HG02943 (cell line): ENCODE results near the gene APRT.

ENCODE experiments used
- ATAC-seq: cut with Tn5 transposase; IDR thresholded peaks from one replicate; pipeline ENCODE4 v1.9.1; 2021; ENCODE audit warnings: mild to moderate bottlenecking, low read depth, moderate library complexity; ENCODE audit not compliant: unreplicated experiment

Gene APRT, protein sequence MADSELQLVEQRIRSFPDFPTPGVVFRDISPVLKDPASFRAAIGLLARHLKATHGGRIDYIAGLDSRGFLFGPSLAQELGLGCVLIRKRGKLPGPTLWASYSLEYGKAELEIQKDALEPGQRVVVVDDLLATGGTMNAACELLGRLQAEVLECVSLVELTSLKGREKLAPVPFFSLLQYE

DNA sequence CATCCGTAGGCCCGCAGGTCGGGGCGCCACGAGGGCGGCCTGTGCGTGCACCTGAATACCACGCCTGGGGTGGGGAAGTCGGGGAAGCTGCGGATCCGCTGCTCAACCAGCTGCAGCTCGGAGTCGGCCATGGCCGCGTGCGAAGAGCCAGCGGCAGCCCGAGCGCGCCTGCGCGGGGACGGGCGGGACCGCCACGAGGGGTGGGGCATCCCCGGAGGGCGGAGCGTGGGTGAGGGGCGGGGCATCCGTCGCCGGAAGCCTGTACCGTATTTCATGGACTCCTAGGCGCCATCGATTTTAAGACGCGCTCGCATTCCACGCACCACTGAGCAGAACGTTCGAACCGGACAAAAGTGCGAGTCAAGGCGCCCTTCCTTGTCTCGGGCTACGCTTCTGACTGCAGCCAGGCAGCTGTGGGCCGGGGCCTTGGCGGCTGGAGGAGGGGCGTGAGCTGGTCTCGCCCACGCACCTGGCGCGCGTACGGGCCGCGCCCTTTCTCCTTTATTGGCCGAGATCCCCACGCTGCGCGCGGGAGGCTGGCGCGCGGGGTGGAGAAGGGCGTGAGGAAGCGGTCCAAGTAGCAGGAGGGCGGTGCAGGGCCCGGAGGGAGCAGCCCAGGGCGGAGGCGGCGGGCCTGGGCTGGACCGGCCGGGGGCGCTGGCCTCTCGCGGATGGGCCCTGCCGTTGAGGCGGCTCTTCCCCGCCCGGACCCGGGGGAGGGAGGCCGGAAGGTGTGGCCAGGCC, at the start of gene APRT:
Gene APRT, minus strand, starts transcription at position 160 of the 744 bp plus-strand sequence. Its CDS starts 29 bp downstream, at position 131.
- ATAC-seq: peak; percentile 50

DNA sequence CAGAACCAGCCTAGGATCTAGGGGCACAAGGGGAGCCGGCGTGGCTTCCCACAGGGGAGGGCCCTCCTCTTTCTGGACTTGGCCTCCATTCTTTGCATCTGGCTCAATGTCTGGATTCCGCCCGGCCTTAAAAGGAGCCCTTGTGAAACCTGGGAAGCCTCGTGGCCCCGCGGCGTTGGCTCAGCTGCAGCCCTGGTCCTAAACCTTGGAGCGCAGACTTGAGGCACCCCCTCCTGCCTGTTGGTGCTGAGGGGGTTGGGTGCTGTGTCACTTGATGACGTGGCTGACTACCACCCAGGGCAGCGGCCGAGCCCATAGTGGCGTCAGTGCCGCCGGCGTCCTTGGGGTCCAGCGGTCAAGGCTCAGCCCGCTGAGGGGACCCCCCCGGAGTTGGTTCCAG, 49.6 kb upstream of the APRT start:
- no peak for ATAC-seq

DNA sequence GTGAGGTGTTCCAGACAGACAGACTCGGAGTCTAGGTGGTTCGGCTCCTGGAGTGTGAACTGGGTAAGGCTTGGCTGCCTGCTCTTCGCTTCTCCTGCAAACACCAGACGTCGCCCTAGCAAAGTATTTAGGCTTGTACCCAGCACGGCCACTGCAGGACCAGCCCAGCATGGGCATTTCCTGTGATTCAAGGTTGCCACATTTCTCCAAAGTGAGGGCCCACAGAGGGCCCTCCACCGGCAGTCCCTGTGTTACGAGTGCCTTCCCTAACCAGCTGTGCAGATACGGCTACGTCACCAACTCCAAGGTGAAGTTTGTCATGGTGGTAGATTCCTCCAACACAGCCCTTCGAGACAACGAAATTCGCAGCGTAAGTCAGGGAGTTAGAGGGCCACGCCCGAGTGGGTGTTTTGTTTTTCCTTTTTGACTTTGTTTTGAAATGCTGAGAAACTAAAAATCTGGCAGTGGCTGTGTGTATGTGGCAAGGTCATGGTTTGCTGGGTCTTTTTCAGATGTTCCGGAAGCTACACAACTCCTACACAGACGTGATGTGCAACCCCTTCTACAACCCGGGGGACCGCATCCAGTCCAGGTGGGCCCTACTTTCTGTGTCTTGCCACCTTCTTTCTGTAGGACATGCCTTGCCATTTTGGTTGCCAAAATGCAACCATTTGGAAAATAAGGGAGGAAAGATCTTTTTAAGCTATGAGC, 47.8 kb upstream of the APRT start:
- ATAC-seq: no peak

DNA sequence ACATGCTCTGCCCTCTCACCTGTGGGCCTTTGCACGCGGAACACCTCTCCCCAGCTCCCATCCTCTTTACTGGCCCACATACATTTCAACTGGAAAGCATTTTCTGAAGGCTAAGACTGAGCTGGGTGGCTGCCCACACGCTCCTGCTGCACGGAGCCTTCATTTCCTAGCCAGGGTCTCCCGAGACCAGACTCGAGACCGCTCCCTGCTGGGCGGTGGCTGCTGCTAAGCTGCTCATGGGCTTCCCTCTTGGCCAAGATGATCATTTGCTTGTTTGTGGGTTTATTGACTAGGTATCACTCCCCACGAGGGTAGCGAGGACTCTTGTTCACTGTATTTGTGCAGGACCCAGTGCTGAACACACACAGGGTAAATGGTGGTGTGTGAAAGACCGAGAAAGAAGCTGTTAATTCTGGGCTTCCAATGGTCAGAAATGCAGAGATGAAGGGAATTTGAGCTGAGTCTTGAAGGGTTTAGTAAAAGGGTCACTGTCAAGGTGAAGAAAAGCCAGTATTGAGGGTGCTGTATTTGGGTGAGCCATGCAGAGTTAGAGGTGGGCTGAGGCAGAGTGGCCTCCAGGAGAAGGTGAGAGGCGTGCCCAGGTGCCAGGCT, 46.1 kb upstream of the APRT start:
- peak; percentile 37 for ATAC-seq

DNA sequence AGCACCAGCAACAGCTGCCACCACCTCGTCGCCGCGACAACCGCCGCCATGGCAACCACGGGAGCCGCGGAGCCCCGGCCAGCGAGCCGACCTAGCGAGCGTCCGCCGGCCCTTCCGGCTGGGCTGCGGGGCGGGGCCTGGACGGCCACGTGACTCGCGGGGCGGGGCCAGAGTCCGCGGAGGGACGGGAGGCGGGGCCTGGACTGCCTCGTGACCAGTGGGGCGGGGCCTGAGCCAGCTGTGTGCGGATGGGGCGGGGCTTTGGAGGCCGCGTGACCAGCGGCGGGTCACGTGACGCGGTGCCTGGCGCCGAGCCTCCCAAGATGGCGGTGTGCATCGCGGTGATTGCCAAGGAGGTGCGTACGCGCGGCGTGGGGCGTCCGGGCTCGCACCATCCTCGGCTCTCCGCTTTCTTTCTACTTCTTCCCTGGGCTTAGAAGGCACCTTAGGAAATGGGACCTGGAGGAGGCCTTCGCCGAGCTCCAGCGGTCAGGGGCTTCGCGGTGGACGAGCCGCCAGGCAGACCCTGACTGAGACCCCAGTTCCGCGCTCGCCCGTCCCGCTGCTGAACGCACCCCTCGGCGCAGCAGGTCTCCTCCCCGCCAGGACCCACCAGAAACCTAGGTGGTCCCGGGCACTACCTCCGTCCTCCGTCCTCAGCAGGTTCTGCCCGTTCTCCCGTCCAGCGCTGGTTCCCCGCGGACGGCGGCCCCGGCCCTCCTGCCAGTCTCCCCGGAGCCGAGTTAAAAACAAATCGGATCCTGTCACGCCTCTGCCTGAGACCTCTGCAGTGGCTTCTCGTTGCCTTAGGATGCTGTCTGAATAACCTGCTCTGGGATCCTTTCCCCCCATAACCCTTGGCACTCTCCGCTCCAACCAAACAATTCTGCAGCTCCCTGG, 45.4 kb upstream of the APRT start, which contains the start of the genes GALNS and TRAPPC2L:
Gene GALNS, minus strand, starts transcription at position 120 of the 900 bp plus-strand sequence. Its CDS starts 70 bp downstream, at position 50.
Gene TRAPPC2L, plus strand, starts transcription at position 300 of the 900 bp plus-strand sequence. Its CDS starts 24 bp downstream, at position 324.
- peak; percentile 74 for ATAC-seq

DNA sequence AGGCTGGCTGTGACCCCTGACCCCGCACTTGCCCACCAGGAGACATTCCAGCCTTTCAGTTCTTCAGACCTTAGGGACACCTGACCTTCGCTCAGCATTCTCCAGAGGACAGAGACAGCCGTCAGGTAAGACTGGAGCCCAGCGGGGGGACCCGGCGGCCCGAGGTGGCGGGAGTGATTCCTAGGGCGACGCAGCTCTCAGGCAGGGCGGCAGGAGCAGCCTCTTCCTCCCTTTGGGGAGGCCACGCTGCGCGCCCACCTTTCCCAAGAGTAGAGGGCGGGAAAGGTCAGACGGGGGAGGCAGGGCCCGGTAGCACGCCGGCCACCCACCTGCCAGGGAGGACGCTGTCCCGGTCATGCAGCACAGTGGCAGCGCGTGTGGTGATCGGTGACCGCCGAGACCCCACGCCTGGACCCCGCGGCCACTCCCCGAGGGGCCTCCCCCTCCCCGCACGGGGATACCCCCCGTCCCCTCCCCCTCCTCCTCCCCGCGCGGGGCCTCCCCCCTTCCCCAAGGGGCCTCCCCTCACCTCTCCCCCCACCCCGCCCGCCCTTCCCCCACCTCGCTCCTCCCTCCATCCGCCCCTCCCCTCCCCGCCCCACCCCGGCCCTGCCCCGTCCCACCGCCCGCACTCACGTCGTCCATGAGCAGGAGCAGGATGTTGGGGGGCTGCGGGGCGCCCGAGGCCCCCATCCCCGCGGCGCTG, 44.5 kb upstream of the APRT start:
- ATAC-seq: no peak

DNA sequence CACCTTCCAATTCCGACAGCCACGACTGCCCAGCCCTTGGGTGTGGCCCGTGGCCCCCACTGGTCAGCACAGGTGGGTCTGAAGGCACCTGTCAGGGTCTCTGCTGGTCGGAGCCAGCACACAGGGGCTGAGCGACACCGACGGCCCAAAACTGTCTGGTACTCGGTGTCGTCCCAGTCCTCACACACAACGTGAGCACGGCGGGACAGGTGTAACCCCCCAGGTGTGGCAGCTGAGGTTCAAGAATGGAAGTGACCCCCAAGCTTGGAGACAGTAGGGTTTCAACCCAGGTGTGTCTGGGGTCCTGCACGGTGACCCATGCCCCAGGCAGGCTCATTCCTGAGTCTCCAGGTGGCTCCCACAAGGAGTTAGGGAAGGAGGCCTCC, 44.0 kb upstream of the APRT start:
- no peak for ATAC-seq

DNA sequence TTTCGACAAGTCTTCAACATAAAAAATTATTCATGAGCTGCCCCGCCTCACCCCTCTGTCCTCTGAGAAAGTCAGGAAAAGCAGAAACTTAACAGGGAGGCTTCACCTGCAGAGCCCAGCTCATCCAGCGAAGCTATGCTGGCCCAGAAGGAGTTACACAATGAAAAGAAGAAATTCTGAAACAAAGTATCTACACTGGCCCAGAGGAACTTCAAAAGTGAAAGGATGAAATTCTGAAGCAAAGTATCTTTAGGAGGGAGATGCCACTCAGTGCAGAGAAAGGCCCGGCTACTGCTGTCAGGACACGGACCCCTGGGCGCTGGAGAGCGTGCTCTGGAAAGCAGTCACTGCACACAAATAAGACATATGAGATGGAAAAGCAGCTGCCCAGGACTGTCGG, 43.4 kb upstream of the APRT start:
- ATAC-seq: no peak

DNA sequence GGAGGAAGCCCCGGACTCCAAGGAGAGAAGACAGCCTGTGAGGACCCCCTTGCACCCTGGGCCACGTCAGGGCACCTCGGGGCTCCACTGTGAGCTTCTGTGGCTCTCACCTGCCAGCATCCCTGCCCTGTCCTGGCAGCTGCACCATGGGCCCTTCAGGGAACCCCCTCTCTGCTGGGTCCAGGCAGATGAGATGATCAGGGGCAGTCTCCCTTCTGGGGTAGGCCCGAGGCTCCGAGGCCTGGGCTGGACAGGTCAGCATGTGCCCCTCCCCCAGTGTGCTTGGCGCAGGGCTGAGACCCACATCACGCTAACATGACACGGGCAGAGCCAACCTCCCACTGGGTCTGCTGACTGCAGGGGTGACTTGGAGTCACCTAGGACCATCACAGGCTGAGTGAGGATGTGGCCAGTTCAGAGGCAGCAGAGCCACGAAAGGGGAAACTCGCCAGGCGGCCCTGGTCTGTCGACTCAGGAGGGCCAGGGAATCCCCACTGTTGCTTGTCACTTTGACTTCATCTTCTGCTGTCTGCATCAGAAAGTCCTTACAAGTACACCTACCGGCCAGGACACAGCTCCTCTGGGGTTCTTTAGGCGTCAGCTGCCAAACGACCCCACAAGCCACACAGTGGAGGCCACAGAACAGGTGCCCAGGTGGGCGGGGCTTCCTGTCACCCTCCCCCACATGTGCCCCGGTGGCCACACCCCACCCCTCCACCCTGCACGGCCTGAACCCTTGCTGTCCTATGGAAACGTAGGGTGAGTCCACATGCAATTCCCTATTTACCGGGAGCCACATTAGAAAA, 42.8 kb upstream of the APRT start:
- no peak for ATAC-seq

DNA sequence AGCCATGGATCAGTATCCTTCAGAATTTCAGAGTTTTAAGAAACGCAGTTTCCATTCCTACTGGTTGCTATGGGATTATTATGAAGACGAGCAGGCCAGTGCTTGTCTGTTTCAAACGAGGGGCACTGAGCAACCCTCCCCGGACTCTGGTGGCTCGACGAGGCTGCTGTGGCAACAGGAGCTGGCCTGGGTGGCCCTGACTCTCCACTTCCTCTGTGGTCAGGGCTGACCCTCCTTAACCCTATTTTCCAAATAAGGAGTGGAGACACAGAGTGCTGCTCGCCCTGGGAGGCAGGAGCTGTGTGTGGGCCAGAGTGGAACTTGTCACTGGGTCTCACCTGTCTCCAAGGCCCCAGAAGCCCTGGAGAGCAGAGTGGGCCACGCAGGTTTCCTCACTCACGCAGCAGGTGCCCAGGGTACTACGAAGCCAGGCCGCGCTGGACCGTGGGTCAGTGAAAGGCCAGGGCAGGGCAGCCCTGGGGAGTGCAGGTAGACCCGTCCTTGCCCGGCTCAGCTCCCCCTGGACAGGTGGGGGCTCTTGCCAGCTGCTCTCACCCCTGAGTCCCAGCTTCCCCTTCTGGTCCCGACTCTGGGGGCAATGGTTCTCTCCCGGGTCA, 41.7 kb upstream of the APRT start:
- no peak for ATAC-seq

DNA sequence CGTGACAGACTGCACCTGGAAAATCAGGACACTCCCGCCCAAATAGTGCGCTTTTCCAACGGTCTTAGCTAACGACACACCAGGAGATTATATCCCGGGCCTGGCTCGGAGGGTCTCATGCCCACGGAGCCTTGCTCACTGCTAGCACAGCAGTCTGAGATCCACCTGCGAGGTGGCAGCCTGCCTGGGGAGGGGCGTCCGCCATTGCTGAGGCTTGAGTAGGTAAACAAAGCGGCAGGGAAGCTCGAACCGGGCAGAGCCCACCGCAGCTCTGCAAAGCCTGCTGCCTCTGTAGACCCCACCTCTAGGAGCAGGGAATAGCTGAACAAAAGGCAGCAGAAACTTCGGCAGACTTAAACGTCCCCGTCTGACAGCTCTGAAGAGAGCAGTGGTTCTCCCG, 39.9 kb upstream of the APRT start:
- no peak for ATAC-seq

DNA sequence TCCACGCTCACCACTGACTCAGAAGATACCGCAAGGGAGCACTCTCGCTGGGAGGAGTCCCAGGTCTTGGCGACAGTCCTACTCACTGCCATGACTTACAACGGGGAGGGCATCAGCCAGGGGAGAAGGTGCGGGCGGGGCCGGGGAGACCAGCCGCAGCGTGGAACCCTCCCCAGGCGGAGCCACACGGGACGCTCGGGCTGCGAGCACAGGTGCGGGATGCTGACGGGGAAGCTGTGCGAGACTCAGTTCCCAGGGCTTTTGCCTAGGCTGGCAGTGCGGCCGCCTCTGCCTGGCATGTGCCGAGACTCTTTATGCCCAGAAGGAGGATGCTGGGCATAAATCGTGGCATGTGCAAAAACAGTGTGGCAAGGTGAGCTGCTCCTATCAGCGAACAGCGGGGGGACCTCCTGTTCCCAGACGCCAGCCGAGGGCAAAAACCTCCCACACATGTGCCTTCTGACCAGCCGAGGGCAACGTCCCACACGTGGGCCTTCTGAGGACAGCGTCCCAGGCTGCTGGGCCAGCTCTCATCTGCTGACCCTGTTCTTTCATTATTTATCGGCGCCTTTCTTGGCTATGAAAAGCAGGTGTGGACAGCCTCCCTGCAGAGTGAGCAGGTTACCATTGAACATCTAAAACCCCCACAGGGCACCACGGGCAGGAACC, 38.9 kb upstream of the APRT start:
- no peak for ATAC-seq

DNA sequence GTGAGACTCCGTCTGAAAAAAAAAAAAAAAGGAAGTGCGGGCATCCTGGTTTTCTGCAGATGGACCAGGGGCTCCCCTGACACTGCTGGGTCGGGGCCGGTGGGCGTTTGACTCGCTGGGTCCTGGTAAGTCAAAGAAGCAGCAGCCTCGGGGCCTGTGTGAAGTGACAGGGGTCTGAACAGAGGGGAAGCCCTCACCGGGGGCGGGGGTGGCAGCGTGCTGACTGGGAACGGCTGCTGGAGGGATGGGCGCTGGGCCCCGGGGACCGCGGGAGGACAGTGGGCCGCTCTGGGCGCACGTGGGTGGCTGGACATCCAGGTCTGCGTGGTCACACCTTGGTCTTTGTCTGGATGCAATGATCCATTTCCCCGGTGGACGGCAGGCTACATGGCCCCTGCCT, 36.8 kb upstream of the APRT start:
- ATAC-seq: no peak

DNA sequence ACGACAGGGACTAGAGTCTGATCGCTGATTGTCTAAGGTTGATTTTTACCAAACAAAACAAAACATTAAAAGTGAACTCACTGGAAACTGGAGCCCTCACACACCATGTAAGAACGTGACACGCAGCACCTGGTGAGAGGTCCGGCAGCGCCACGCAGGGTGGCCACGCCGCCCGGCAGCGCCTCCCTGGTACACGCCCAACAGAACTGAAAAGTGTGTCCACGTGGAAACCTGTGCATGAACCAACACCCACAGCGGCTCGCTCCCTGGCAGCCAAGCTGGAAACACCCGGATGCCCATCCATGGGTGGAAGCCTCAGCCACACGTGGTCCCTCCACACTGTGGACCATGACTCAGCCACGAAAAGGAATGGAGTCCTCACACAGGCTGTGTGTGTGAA, 35.9 kb upstream of the APRT start:
- no peak for ATAC-seq

DNA sequence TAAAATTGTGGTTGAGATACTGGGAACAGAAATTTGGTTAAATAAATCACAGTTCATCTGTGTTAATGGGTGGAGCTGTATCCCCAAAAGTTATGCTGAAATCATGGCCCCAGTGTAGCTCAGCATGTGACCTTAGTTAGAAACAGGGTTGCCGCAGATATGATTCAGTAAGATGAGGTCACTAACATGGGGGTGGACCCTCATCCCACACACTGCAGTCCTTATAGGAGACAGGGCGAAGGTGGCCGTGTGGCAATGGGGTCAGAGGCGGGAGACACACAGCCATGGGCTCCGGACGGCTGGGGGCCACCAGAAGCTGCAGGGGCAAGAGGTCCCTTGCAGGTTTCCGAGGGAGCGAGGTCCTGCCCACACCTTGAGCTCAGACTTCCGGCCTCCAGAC, 34.4 kb upstream of the APRT start:
- ATAC-seq: no peak

DNA sequence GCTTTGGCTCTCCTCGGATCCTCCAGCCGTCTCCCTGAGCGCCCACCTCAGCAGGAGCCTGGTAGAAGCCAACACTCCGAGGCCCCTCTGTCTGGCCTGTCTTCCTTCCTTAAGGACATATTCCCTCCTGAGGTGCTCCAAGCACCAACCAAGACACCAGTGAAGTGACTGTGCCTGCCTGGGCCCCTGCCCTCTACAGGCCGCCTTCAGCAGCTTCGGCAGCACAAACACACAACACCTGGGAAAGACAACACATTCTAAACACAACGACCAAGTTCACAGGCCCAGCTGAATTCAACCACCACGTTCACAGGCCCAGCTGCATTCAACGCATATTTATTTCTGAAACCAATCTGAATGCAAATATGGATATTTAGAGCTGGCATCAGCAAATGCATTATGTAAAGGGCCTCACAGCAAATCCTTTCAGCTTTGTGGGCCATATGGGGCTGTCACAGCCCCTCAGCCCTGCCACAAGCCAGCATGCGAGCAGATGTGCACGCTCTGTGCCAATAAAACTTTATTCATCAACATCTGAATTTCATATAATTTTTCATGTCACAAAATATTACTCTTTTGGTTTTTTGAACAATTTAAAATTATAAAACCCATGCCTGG, 32.8 kb upstream of the APRT start:
- no peak for ATAC-seq

DNA sequence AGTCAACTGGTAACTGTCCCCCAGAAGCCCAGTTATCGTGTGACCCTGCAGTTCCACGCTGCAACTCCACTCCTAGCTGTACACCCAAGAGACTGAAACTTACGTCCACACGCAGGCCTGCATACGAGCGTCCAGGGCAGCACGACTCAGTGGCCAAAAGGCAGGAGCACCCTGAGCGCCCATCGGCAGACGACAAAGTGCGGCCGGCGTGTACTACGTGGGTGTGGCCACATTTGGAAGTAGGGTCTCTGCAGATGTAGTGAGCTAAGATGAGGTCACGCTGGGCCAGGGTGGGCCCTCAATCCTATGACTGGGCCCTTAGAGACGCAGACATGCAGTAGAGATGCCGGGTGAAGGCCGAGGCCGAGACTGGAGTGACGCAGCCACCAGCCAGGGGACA, 31.5 kb upstream of the APRT start:
- ATAC-seq: no peak
